H9 (cell line): ENCODE results near the gene NT5DC4. TPM values are rescaled to one million over a fixed set of nuclear protein-coding genes. Genes with fewer than 3 reads are reported as not detected.

Experiments
- DNase-seq: peaks from one replicate; pipeline ENCODE4 v3.0.0-alpha.2; 2017
- H2AFZ ChIP-seq: one replicate; pipeline ENCODE4 v1.6.1; 2013; ENCODE audit warnings: mild to moderate bottlenecking, low read length, control low read depth, moderate library complexity
- H2AK5ac ChIP-seq: 2 replicates; pipeline ENCODE4 v1.6.1; 2013; ENCODE audit warnings: low read length, control low read depth, mixed read lengths; ENCODE audit not compliant: insufficient read length
- H2BK120ac ChIP-seq: one replicate; pipeline ENCODE4 v1.6.1; 2013; ENCODE audit warnings: low read depth, mild to moderate bottlenecking, low read length, control low read depth, inconsistent platforms; ENCODE audit not compliant: poor library complexity, severe bottlenecking
- H2BK12ac ChIP-seq: 2 replicates; pipeline ENCODE4 v1.6.1; 2013; ENCODE audit warnings: low read length, control low read depth, mixed read lengths, low read depth; ENCODE audit not compliant: insufficient read length
- H2BK15ac ChIP-seq: 2 replicates; pipeline ENCODE4 v1.6.1; 2013; ENCODE audit warnings: low read depth, low read length, control low read depth
- H2BK20ac ChIP-seq: one replicate; pipeline ENCODE4 v1.6.1; 2013; ENCODE audit warnings: low read depth, mild to moderate bottlenecking, low read length, control low read depth, inconsistent platforms; ENCODE audit not compliant: poor library complexity, severe bottlenecking
- H2BK5ac ChIP-seq: 2 replicates; pipeline ENCODE4 v1.6.1; 2013; ENCODE audit warnings: low read length, control low read depth, mixed read lengths; ENCODE audit not compliant: insufficient read length
- H3K14ac ChIP-seq: 2 replicates; pipeline ENCODE4 v1.6.1; 2013; ENCODE audit warnings: low read length, control low read depth; ENCODE audit not compliant: insufficient read depth
- H3K18ac ChIP-seq: 2 replicates; pipeline ENCODE4 v1.6.1; 2013; ENCODE audit warnings: low read depth, mild to moderate bottlenecking, mixed read lengths, low read length, control low read depth; ENCODE audit not compliant: insufficient read length
- H3K23ac ChIP-seq: 2 replicates; pipeline ENCODE4 v1.6.1; 2013; ENCODE audit warnings: low read length, control low read depth, mixed read lengths, low read depth; ENCODE audit not compliant: insufficient read length
- H3K23me2 ChIP-seq: 2 replicates; pipeline ENCODE4 v1.6.1; 2013; ENCODE audit warnings: low read depth, mild to moderate bottlenecking, mixed read lengths, low read length, control low read depth; ENCODE audit not compliant: insufficient read length, poor library complexity, severe bottlenecking
- H3K27ac ChIP-seq: 2 replicates; pipeline ENCODE4 v1.5.1; 2013; ENCODE audit warnings: low read length, control low read depth, mixed read lengths, low read depth; ENCODE audit not compliant: insufficient read length
- H3K27me3 ChIP-seq: 2 replicates; pipeline ENCODE4 v1.6.1; 2013; ENCODE audit warnings: low read length, control low read depth, inconsistent platforms; ENCODE audit not compliant: insufficient read depth
- H3K4ac ChIP-seq: 2 replicates; pipeline ENCODE4 v1.6.1; 2013; ENCODE audit warnings: low read depth, mild to moderate bottlenecking, control low read depth, inconsistent platforms, low read length, moderate library complexity
- H3K4me1 ChIP-seq: 2 replicates; pipeline ENCODE4 v1.6.1; 2013; ENCODE audit warnings: low read length, control low read depth, inconsistent platforms; ENCODE audit not compliant: insufficient read depth
- H3K4me2 ChIP-seq: 2 replicates; pipeline ENCODE4 v1.6.1; 2013; ENCODE audit warnings: low read length, control low read depth, mixed read lengths; ENCODE audit not compliant: insufficient read length, insufficient read depth
- H3K56ac ChIP-seq: 2 replicates; pipeline ENCODE4 v1.6.1; 2013; ENCODE audit warnings: low read depth, mild to moderate bottlenecking, mixed read lengths, low read length, control low read depth; ENCODE audit not compliant: insufficient read length
- H3K79me1 ChIP-seq: 2 replicates; pipeline ENCODE4 v1.6.1; 2013; ENCODE audit warnings: low read depth, mild to moderate bottlenecking, moderate library complexity, low read length, control low read depth, inconsistent platforms; ENCODE audit not compliant: insufficient read depth, poor library complexity, severe bottlenecking
- H3K79me2 ChIP-seq: 2 replicates; pipeline ENCODE4 v1.6.1; 2013; ENCODE audit warnings: low read length, control low read depth, inconsistent platforms; ENCODE audit not compliant: insufficient read depth
- H3K9ac ChIP-seq: 2 replicates; pipeline ENCODE4 v1.6.1; 2013; ENCODE audit warnings: low read length, control low read depth, mixed read lengths; ENCODE audit not compliant: insufficient read length; ENCODE audit errors: extremely low read depth
- H3K9me3 ChIP-seq: one replicate; pipeline ENCODE4 v1.6.1; 2013; ENCODE audit warnings: low read depth, low read length, inconsistent platforms; ENCODE audit not compliant: control insufficient read depth
- H3T11ph ChIP-seq: one replicate; pipeline ENCODE4 v1.6.1; 2013; ENCODE audit warnings: mild to moderate bottlenecking, low read length, control low read depth, inconsistent platforms
- H4K20me1 ChIP-seq: one replicate; pipeline ENCODE4 v1.6.1; 2013; ENCODE audit not compliant: control insufficient read depth, insufficient read length, insufficient read depth
- H4K5ac ChIP-seq: 2 replicates; pipeline ENCODE4 v1.6.1; 2013; ENCODE audit warnings: low read depth, mild to moderate bottlenecking, mixed read lengths, low read length, control low read depth; ENCODE audit not compliant: insufficient read length
- H4K8ac ChIP-seq: replicated peaks from 2 replicates; pipeline ENCODE4 v1.6.1; 2013; ENCODE audit warnings: low read length, control low read depth, mixed read lengths, low read depth; ENCODE audit not compliant: insufficient read length
- H4K91ac ChIP-seq: 2 replicates; pipeline ENCODE4 v1.6.1; 2013; ENCODE audit warnings: low read depth, mild to moderate bottlenecking, moderate library complexity, mixed read lengths, low read length, control low read depth; ENCODE audit not compliant: insufficient read length
- H3K27ac Mint-ChIP-seq, 3 experiments: 2 replicates in 2 of 3; 3 replicates in 1 of 3; pipeline ENCODE4 v1.8.0; 2020 to 2021; ENCODE audit warnings: mixed read lengths in 3 of 3, mild to moderate bottlenecking in 1 of 3, moderate library complexity in 1 of 3
- H3K27me3 Mint-ChIP-seq: 2 replicates; pipeline ENCODE4 v1.8.0; 2021; ENCODE audit warnings: low read depth, mild to moderate bottlenecking, moderate library complexity, mixed read lengths
- H3K36me3 Mint-ChIP-seq, 3 experiments: 2 replicates in 2 of 3; 3 replicates in 1 of 3; pipeline ENCODE4 v1.8.0; 2020 to 2021; ENCODE audit warnings: low read depth in 3 of 3, mixed read lengths in 3 of 3; ENCODE audit not compliant: insufficient read depth in 1 of 3
- H3K4me1 Mint-ChIP-seq, 2 experiments: 2 replicates each; pipeline ENCODE4 v1.8.0; 2020; ENCODE audit warnings: mixed read lengths in 2 of 2
- H3K4me3 Mint-ChIP-seq, 2 experiments: 2 replicates in 1 of 2; 3 replicates in 1 of 2; pipeline ENCODE4 v1.8.0; 2020 to 2021; ENCODE audit warnings: mild to moderate bottlenecking in 2 of 2, mixed read lengths in 2 of 2, moderate library complexity in 1 of 2
- H3K9me3 Mint-ChIP-seq, 2 experiments: 2 replicates in 1 of 2; 3 replicates in 1 of 2; pipeline ENCODE4 v1.8.0; 2020; ENCODE audit warnings: mild to moderate bottlenecking in 2 of 2, mixed read lengths in 2 of 2, moderate library complexity in 1 of 2
- CTCF ChIP-seq: fragments of 200-600 bp; sonication (generic); conservative IDR thresholded peaks from 3 replicates; pipeline ENCODE4 v1.8.0; 2021; ENCODE audit warnings: antibody characterized with exemption, mild to moderate bottlenecking
- WGBS: extraction: QIAGEN DNeasy Blood & Tissue Kit; methylation state at CpG from one replicate; pipeline ENCODE4 v1.1.7; 2013; ENCODE audit warnings: missing lambda C conversion rate, low lambda C conversion rate, mixed read lengths; ENCODE audit not compliant: insufficient read length; ENCODE audit errors: extremely low coverage; 5-methylcytosine and 5-hydroxymethylcytosine counted together
- total RNA-seq: library from RNA; stranded (reverse); gene quantifications from 2 replicates; pipeline ENCODE4 v1.2.1, GENCODE V29; 2021

The NT5DC4 gene
- total RNA-seq, 1 experiment from 2014 or later: not detected

GRCh38 chr2:112685271-112685884 is 35.4 kb upstream of the NT5DC4 start:
- no peak overlapping the region for H2AK5ac ChIP-seq
- no peaks in the 10 kb centered on the region for H3K9me3 ChIP-seq
- no peak overlapping the region for H3K4me2 ChIP-seq
- H2BK5ac ChIP-seq: no peak overlapping the region
- no peak overlapping the region for H4K5ac ChIP-seq
- H3K27ac ChIP-seq: no peak overlapping the region
- H3K23ac ChIP-seq: no peak overlapping the region
- no peak overlapping the region for H3T11ph ChIP-seq
- no peak overlapping the region for H3K56ac ChIP-seq
- H3K23me2 ChIP-seq: no peaks in the 10 kb centered on the region
- Mint-ChIP-seq H3K27ac (no peak overlapping the region), H3K27me3 (peaks cover 1% of the 10 kb centered on the region; the same call in 1 of the 2 replicates), H3K4me3 (no peak overlapping the region), H3K9me3 (no peaks in the 10 kb centered on the region), H3K36me3 (no peaks in the 10 kb centered on the region), H3K4me1 (peaks cover 0 to 8% of the 10 kb centered on the region in 2 experiments; a peak in 2 of 4 replicates)
- H3K9ac ChIP-seq: no peak overlapping the region
- TF ChIP-seq CTCF: no peak; the same call in 2 of the 3 replicates
- no peak overlapping the region for H2BK20ac ChIP-seq
- H3K4me1 ChIP-seq: no peaks in the 10 kb centered on the region
- no peak overlapping the region for H2BK12ac ChIP-seq
- no peak overlapping the region for H4K8ac ChIP-seq
- no peak overlapping the region for H2AFZ ChIP-seq
- no peaks in the 10 kb centered on the region for H3K79me2 ChIP-seq
- no peak for DNase-seq
- no peak overlapping the region for H3K4ac ChIP-seq
- WGBS: no CpG with 5 or more reads among the region's 4 CpGs
- H4K91ac ChIP-seq: no peak overlapping the region
- no peaks in the 10 kb centered on the region for H3K79me1 ChIP-seq
- no peak overlapping the region for H3K18ac ChIP-seq
- no peak overlapping the region for H2BK120ac ChIP-seq
- H2BK15ac ChIP-seq: no peak overlapping the region
- H4K20me1 ChIP-seq: no peaks in the 10 kb centered on the region
- no peak overlapping the region for H3K14ac ChIP-seq
- no peaks in the 10 kb centered on the region for H3K27me3 ChIP-seq
